Stimulated activated effector memory CD8-positive, alpha-beta T cell treated with anti-CD3 and anti-CD28 coated beads, Interleukin-12 subunit alpha, Interleukin-12 subunit beta, amount 100 ng/mL, for 72 hours (primary cell): Measurements from ENCODE around the gene ZNF101.
A peak's percentile ranks its signal among the peaks of the same experiment; 100 is the strongest.

ENCODE experiments used
- ATAC-seq: fragments of 150-1000 bp; cut with Tn5 transposase; 2 replicates; pipeline ENCODE4 v1.10.0; 2021
- DNase-seq, 2 donors: peaks; one replicate each; pipeline ENCODE4 v3.0.0; 2021 to 2022; ENCODE audit warnings: low spot score in 2 of 2
- H3K27ac Mint-ChIP-seq: one replicate; pipeline ENCODE4 v1.8.0; 2022; ENCODE audit warnings: mild to moderate bottlenecking, mixed read lengths
- H3K36me3 Mint-ChIP-seq: one replicate; pipeline ENCODE4 v1.8.0; 2022; ENCODE audit warnings: mild to moderate bottlenecking, mixed read lengths
- H3K4me1 Mint-ChIP-seq: one replicate; pipeline ENCODE4 v1.8.0; 2022; ENCODE audit warnings: mixed read lengths
- H3K4me3 Mint-ChIP-seq: one replicate; pipeline ENCODE4 v1.8.0; 2022; ENCODE audit warnings: mild to moderate bottlenecking, mixed read lengths
- H3K9me3 Mint-ChIP-seq: one replicate; pipeline ENCODE4 v1.8.0; 2022; ENCODE audit warnings: mixed read lengths

The ZNF101 gene

GRCh38 chr19:19651076-19651475 is 17.6 kb upstream of the ZNF101 start:
- Mint-ChIP-seq H3K9me3 (no peaks in the 10 kb centered on the region), H3K4me1 (peaks cover 14% of the 10 kb centered on the region), H3K4me3 (no peak overlapping the region), H3K27ac (peak overlapping the region; percentile 71), H3K36me3 (peaks cover 91% of the 10 kb centered on the region)
- DNase-seq (no peak), ATAC-seq (no peak)

- H3K4me1 Mint-ChIP-seq: peaks cover 14% of the 10 kb centered on the region
- peak overlapping the region; percentile 86 for H3K27ac Mint-ChIP-seq
- peaks cover 91% of the 10 kb centered on the region for H3K36me3 Mint-ChIP-seq
- DNase-seq: no peak
- no peak overlapping the region for H3K4me3 Mint-ChIP-seq
- no peaks in the 10 kb centered on the region for H3K9me3 Mint-ChIP-seq
- ATAC-seq: no peak
Measured at GRCh38 chr19:19652482-19653295, 15.9 kb upstream of the ZNF101 start.

GRCh38 chr19:19653597-19654147 is 15.0 kb upstream of the ZNF101 start:
- H3K27ac Mint-ChIP-seq: peak overlapping the region; percentile 86
- no peaks in the 10 kb centered on the region for H3K9me3 Mint-ChIP-seq
- no peak for DNase-seq
- no peak overlapping the region for H3K4me3 Mint-ChIP-seq
- peaks cover 14% of the 10 kb centered on the region for H3K4me1 Mint-ChIP-seq
- ATAC-seq: no peak
- H3K36me3 Mint-ChIP-seq: peaks cover 91% of the 10 kb centered on the region

GRCh38 chr19:19654441-19654840 is 14.2 kb upstream of the ZNF101 start:
- no peak overlapping the region for H3K4me3 Mint-ChIP-seq
- H3K9me3 Mint-ChIP-seq: no peaks in the 10 kb centered on the region
- H3K4me1 Mint-ChIP-seq: peaks cover 10% of the 10 kb centered on the region
- DNase-seq (no peak), ATAC-seq (no peak)
- H3K36me3 Mint-ChIP-seq: peaks cover 91% of the 10 kb centered on the region
- peak overlapping the region; percentile 69 for H3K27ac Mint-ChIP-seq

GRCh38 chr19:19655051-19655594 is 13.5 kb upstream of the ZNF101 start:
- H3K27ac Mint-ChIP-seq: peak overlapping the region; percentile 69
- H3K4me3 Mint-ChIP-seq: no peak overlapping the region
- no peak for DNase-seq
- H3K4me1 Mint-ChIP-seq: peaks cover 11% of the 10 kb centered on the region
- H3K9me3 Mint-ChIP-seq: no peaks in the 10 kb centered on the region
- peaks cover 91% of the 10 kb centered on the region for H3K36me3 Mint-ChIP-seq
- no peak for ATAC-seq

GRCh38 chr19:19655641-19656343 is 12.8 kb upstream of the ZNF101 start:
- no peak overlapping the region for H3K4me3 Mint-ChIP-seq
- no peaks in the 10 kb centered on the region for H3K9me3 Mint-ChIP-seq
- H3K4me1 Mint-ChIP-seq: peaks cover 12% of the 10 kb centered on the region
- H3K27ac Mint-ChIP-seq: peak overlapping the region; percentile 69
- DNase-seq (no peak), ATAC-seq (no peak)
- peaks cover 93% of the 10 kb centered on the region for H3K36me3 Mint-ChIP-seq

GRCh38 chr19:19656451-19657396 is 11.9 kb upstream of the ZNF101 start:
- H3K27ac Mint-ChIP-seq: peak overlapping the region; percentile 34
- H3K9me3 Mint-ChIP-seq: no peaks in the 10 kb centered on the region
- ATAC-seq (no peak), DNase-seq (no peak)
- H3K4me3 Mint-ChIP-seq: no peak overlapping the region
- peaks cover 22% of the 10 kb centered on the region for H3K4me1 Mint-ChIP-seq
- peaks cover 96% of the 10 kb centered on the region for H3K36me3 Mint-ChIP-seq

- H3K27ac Mint-ChIP-seq: peak overlapping the region; percentile 37
- DNase-seq (no peak), ATAC-seq (no peak)
- H3K9me3 Mint-ChIP-seq: no peaks in the 10 kb centered on the region
- no peak overlapping the region for H3K4me3 Mint-ChIP-seq
- H3K4me1 Mint-ChIP-seq: peaks cover 28% of the 10 kb centered on the region
- peaks cover 90% of the 10 kb centered on the region for H3K36me3 Mint-ChIP-seq
Measured at GRCh38 chr19:19657397-19657783, 11.2 kb upstream of the ZNF101 start.

GRCh38 chr19:19659646-19660245 is 8.9 kb upstream of the ZNF101 start:
- H3K36me3 Mint-ChIP-seq: peaks cover 78% of the 10 kb centered on the region
- ATAC-seq (no peak), DNase-seq (no peak)
- H3K4me3 Mint-ChIP-seq: no peak overlapping the region
- H3K4me1 Mint-ChIP-seq: peaks cover 28% of the 10 kb centered on the region
- peak overlapping the region; percentile 96 for H3K27ac Mint-ChIP-seq
- no peaks in the 10 kb centered on the region for H3K9me3 Mint-ChIP-seq

GRCh38 chr19:19661141-19661674 is 7.4 kb upstream of the ZNF101 start:
- peak overlapping the region; percentile 96 for H3K27ac Mint-ChIP-seq
- peaks cover 64% of the 10 kb centered on the region for H3K36me3 Mint-ChIP-seq
- peak overlapping the region; percentile 82 for H3K4me3 Mint-ChIP-seq
- no peak for DNase-seq
- peaks cover 28% of the 10 kb centered on the region for H3K4me1 Mint-ChIP-seq
- no peaks in the 10 kb centered on the region for H3K9me3 Mint-ChIP-seq
- no peak for ATAC-seq

GRCh38 chr19:19661675-19662251 is 6.9 kb upstream of the ZNF101 start:
- Mint-ChIP-seq H3K4me1 (peaks cover 28% of the 10 kb centered on the region), H3K27ac (peak overlapping the region; percentile 96), H3K4me3 (peak overlapping the region; percentile 82), H3K36me3 (peaks cover 58% of the 10 kb centered on the region), H3K9me3 (no peaks in the 10 kb centered on the region)
- DNase-seq (peak; percentile 24 to 81), ATAC-seq (peak; percentile 61)

- Mint-ChIP-seq H3K4me3 (peak overlapping the region; percentile 82), H3K27ac (peak overlapping the region; percentile 96), H3K36me3 (peaks cover 52% of the 10 kb centered on the region), H3K4me1 (peaks cover 28% of the 10 kb centered on the region), H3K9me3 (no peaks in the 10 kb centered on the region)
- DNase-seq (no peak), ATAC-seq (no peak)
Measured at GRCh38 chr19:19662344-19662743, 6.3 kb upstream of the ZNF101 start.

- ATAC-seq: peak; percentile 11
Measured at GRCh38 chr19:19662871-19663255, 5.8 kb upstream of the ZNF101 start.

More at GRCh38 chr19:19662871-19663255, 5.8 kb upstream of the ZNF101 start:
- Mint-ChIP-seq H3K4me1 (peaks cover 29% of the 10 kb centered on the region), H3K9me3 (no peaks in the 10 kb centered on the region), H3K27ac (peak overlapping the region; percentile 96), H3K36me3 (peaks cover 48% of the 10 kb centered on the region), H3K4me3 (peak overlapping the region; percentile 82)
- DNase-seq: no peak
